SK-N-SH treated with all-trans-retinoic acid at 6 μM for 48 hours (cell line): ENCODE results near the gene ORC3.
"Not testable (repeated sequence)": the region's sequence is repeated elsewhere in the genome, so short reads cannot be mapped to it uniquely, and the experiment has no call there.

ENCODE experiments used
- ATAC-seq: fragments of 200-7000 bp; cut with Tn5 transposase; 3 replicates; pipeline ENCODE4 v1.9.1; 2020; ENCODE audit warnings: mild to moderate bottlenecking, moderate library complexity
- BACH2 ChIP-seq: fragments of 250-450 bp; sonication (Bioruptor Pico); IDR thresholded peaks from 2 replicates; pipeline ENCODE4 v1.9.0; 2021; ENCODE audit warnings: mild to moderate bottlenecking, borderline replicate concordance
- CSDC2 ChIP-seq: fragments of 250-450 bp; sonication (Bioruptor Pico); IDR thresholded peaks from 2 replicates; pipeline ENCODE4 v1.5.0; 2020; ENCODE audit warnings: mild to moderate bottlenecking, moderate library complexity
- CSRNP3 ChIP-seq: fragments of 250-450 bp; sonication (Bioruptor Pico); IDR thresholded peaks from 2 replicates; pipeline ENCODE4 v1.5.1; 2021; ENCODE audit warnings: mild to moderate bottlenecking, moderate library complexity
- ESRRG ChIP-seq: fragments of 250-450 bp; sonication (Bioruptor Pico); IDR thresholded peaks from 2 replicates; pipeline ENCODE4 v1.6.1; 2021; ENCODE audit warnings: mild to moderate bottlenecking
- GLIS3 ChIP-seq: fragments of 250-450 bp; sonication (Bioruptor Pico); IDR thresholded peaks from 2 replicates; pipeline ENCODE4 v1.5.0; 2020; ENCODE audit warnings: mild to moderate bottlenecking, moderate library complexity
- ISL1 ChIP-seq: fragments of 250-450 bp; sonication (Bioruptor Pico); IDR thresholded peaks from 2 replicates; pipeline ENCODE4 v2.1.2; 2022; ENCODE audit warnings: mild to moderate bottlenecking, moderate library complexity
- OSR1 ChIP-seq: fragments of 250-450 bp; sonication (Bioruptor Pico); IDR thresholded peaks from 2 replicates; pipeline ENCODE4 v1.8.0; 2022; ENCODE audit warnings: moderate library complexity, mild to moderate bottlenecking, inconsistent platforms
- PATZ1 ChIP-seq: fragments of 250-450 bp; sonication (Bioruptor Pico); IDR thresholded peaks from 2 replicates; pipeline ENCODE4 v1.8.0; 2020; ENCODE audit warnings: mild to moderate bottlenecking, moderate library complexity, borderline replicate concordance
- RARB ChIP-seq: fragments of 250-450 bp; sonication (Bioruptor Pico); IDR thresholded peaks from 2 replicates; pipeline ENCODE4 v1.8.0; 2021; ENCODE audit warnings: mild to moderate bottlenecking, moderate library complexity
- SNAI2 ChIP-seq: fragments of 250-450 bp; sonication (Bioruptor Pico); IDR thresholded peaks from 2 replicates; pipeline ENCODE4 v1.5.0; 2020; ENCODE audit warnings: mild to moderate bottlenecking, moderate library complexity
- TCF4 ChIP-seq: fragments of 250-450 bp; sonication (Bioruptor Pico); IDR thresholded peaks from 2 replicates; pipeline ENCODE4 v1.8.0; 2021; ENCODE audit warnings: mild to moderate bottlenecking, moderate library complexity, borderline replicate concordance
- TOX ChIP-seq: fragments of 250-450 bp; sonication (Bioruptor Pico); IDR thresholded peaks from 2 replicates; pipeline ENCODE4 v1.8.0; 2021; ENCODE audit warnings: mild to moderate bottlenecking, moderate library complexity, borderline replicate concordance
- ZC3H10 ChIP-seq: fragments of 250-450 bp; sonication (Bioruptor Pico); IDR thresholded peaks from 2 replicates; pipeline ENCODE4 v1.5.1; 2021; ENCODE audit warnings: mild to moderate bottlenecking, moderate library complexity
- ZFP3 ChIP-seq: fragments of 250-450 bp; sonication (Bioruptor Pico); IDR thresholded peaks from 2 replicates; pipeline ENCODE4 v1.5.0; 2020; ENCODE audit warnings: mild to moderate bottlenecking, moderate library complexity
- ZNF565 ChIP-seq: fragments of 450-650 bp; formaldehyde crosslinking; conservative IDR thresholded peaks from 2 replicates; pipeline ENCODE4 v1.5.0; 2020; ENCODE audit warnings: low read depth, mild to moderate bottlenecking, moderate library complexity
- ZNF70 ChIP-seq: fragments of 450-650 bp; formaldehyde crosslinking; IDR thresholded peaks from 2 replicates; pipeline ENCODE4 v1.5.0; 2020; ENCODE audit warnings: mild to moderate bottlenecking, moderate library complexity
- ZNF8 ChIP-seq: fragments of 450-650 bp; formaldehyde crosslinking; IDR thresholded peaks from 2 replicates; pipeline ENCODE4 v1.5.0; 2020; ENCODE audit warnings: mild to moderate bottlenecking, moderate library complexity
- TF ChIP-seq, protein P1 (sequence below): fragments of 250-450 bp; sonication (Bioruptor Pico); IDR thresholded peaks from 2 replicates; pipeline ENCODE4 v1.8.0; 2021; ENCODE audit warnings: low read depth, mild to moderate bottlenecking, moderate library complexity, borderline replicate concordance
- TF ChIP-seq, protein P2 (sequence below): fragments of 250-450 bp; sonication (Bioruptor Pico); IDR thresholded peaks from 2 replicates; pipeline ENCODE4 v1.5.1; 2020; ENCODE audit warnings: low read depth, mild to moderate bottlenecking, moderate library complexity
- TF ChIP-seq, protein P3 (sequence below): fragments of 250-450 bp; sonication (Bioruptor Pico); IDR thresholded peaks from 2 replicates; pipeline ENCODE4 v1.5.0; 2020; ENCODE audit warnings: mild to moderate bottlenecking, moderate library complexity

Gene ORC3

GRCh38 chr6:87600576-87600975, 10.6 kb downstream of the ORC3 start:
- TF ChIP-seq ZNF565 (CRISPR knock-in tag) (no peak), ZNF70 (no peak), SNAI2 (CRISPR knock-in tag) (no peak), BACH2 (CRISPR knock-in tag) (no peak), ZC3H10 (CRISPR knock-in tag) (no peak), ESRRG (CRISPR knock-in tag) (no peak), RARB (CRISPR knock-in tag) (no peak)
- ATAC-seq: no peak

DNA sequence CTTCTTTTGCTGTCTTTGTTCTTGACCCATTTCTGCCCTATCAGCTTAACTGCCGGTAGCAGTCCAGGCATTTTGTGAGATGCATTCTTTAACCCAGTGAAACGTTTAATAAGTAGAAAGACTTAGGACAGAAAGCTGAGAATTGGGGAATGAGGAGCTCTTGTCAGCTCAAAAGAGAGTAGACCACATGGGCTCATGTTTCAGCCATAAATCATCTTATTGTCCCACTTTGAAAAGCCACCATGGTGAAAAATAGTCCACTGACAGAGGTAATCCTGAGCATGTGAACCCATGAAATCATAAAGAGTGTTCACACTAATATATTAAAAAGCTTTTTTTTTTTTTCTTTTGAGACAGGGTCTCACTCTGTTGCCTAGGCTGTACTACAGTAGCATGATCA, 16.3 kb downstream of the ORC3 start:
- no peak for ATAC-seq
- TF ChIP-seq ZC3H10 (CRISPR knock-in tag): no peak
- TF ChIP-seq, protein P1, sequence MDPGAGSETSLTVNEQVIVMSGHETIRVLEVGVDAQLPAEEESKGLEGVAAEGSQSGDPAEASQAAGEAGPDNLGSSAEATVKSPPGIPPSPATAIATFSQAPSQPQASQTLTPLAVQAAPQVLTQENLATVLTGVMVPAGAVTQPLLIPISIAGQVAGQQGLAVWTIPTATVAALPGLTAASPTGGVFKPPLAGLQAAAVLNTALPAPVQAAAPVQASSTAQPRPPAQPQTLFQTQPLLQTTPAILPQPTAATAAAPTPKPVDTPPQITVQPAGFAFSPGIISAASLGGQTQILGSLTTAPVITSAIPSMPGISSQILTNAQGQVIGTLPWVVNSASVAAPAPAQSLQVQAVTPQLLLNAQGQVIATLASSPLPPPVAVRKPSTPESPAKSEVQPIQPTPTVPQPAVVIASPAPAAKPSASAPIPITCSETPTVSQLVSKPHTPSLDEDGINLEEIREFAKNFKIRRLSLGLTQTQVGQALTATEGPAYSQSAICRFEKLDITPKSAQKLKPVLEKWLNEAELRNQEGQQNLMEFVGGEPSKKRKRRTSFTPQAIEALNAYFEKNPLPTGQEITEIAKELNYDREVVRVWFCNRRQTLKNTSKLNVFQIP (CRISPR knock-in tag): no peak
- TF ChIP-seq, protein P2, sequence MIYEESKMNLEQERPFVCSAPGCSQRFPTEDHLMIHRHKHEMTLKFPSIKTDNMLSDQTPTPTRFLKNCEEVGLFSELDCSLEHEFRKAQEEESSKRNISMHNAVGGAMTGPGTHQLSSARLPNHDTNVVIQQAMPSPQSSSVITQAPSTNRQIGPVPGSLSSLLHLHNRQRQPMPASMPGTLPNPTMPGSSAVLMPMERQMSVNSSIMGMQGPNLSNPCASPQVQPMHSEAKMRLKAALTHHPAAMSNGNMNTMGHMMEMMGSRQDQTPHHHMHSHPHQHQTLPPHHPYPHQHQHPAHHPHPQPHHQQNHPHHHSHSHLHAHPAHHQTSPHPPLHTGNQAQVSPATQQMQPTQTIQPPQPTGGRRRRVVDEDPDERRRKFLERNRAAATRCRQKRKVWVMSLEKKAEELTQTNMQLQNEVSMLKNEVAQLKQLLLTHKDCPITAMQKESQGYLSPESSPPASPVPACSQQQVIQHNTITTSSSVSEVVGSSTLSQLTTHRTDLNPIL (CRISPR knock-in tag): no peak
- no peak for TF ChIP-seq OSR1 (CRISPR knock-in tag)
- no peak for TF ChIP-seq GLIS3
- no peak for TF ChIP-seq PATZ1 (CRISPR knock-in tag)
- no peak for TF ChIP-seq ZNF70
- TF ChIP-seq CSDC2 (CRISPR knock-in tag): no peak
- TF ChIP-seq ISL1 (CRISPR knock-in tag): no peak
- TF ChIP-seq, protein P3, sequence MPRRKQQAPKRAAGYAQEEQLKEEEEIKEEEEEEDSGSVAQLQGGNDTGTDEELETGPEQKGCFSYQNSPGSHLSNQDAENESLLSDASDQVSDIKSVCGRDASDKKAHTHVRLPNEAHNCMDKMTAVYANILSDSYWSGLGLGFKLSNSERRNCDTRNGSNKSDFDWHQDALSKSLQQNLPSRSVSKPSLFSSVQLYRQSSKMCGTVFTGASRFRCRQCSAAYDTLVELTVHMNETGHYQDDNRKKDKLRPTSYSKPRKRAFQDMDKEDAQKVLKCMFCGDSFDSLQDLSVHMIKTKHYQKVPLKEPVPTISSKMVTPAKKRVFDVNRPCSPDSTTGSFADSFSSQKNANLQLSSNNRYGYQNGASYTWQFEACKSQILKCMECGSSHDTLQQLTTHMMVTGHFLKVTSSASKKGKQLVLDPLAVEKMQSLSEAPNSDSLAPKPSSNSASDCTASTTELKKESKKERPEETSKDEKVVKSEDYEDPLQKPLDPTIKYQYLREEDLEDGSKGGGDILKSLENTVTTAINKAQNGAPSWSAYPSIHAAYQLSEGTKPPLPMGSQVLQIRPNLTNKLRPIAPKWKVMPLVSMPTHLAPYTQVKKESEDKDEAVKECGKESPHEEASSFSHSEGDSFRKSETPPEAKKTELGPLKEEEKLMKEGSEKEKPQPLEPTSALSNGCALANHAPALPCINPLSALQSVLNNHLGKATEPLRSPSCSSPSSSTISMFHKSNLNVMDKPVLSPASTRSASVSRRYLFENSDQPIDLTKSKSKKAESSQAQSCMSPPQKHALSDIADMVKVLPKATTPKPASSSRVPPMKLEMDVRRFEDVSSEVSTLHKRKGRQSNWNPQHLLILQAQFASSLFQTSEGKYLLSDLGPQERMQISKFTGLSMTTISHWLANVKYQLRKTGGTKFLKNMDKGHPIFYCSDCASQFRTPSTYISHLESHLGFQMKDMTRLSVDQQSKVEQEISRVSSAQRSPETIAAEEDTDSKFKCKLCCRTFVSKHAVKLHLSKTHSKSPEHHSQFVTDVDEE (CRISPR knock-in tag): no peak

- TF ChIP-seq ZNF565 (CRISPR knock-in tag): no peak
- no peak for ATAC-seq
Observed at GRCh38 chr6:87608802-87609201, 18.9 kb downstream of the ORC3 start.

- not testable (repeated sequence) for ATAC-seq
Observed at GRCh38 chr6:87613018-87613417, 23.1 kb downstream of the ORC3 start.

- TF ChIP-seq ZC3H10 (CRISPR knock-in tag) (no peak), OSR1 (CRISPR knock-in tag) (no peak), BACH2 (CRISPR knock-in tag) (no peak), CSRNP3 (CRISPR knock-in tag) (no peak), ZFP3 (CRISPR knock-in tag) (no peak), ISL1 (CRISPR knock-in tag) (no peak), GLIS3 (no peak), TOX (no peak), RARB (CRISPR knock-in tag) (no peak), TCF4 (CRISPR knock-in tag) (no peak), ZNF8 (CRISPR knock-in tag) (no peak)
- TF ChIP-seq, protein P2 (CRISPR knock-in tag): no peak
- no peak for ATAC-seq
Observed at GRCh38 chr6:87617405-87617804, 27.5 kb downstream of the ORC3 start.
